ENCODE data around the gene AFDN.
A peak's percentile ranks its signal among the peaks of the same experiment; 100 is the strongest.

AFDN gene

DNA sequence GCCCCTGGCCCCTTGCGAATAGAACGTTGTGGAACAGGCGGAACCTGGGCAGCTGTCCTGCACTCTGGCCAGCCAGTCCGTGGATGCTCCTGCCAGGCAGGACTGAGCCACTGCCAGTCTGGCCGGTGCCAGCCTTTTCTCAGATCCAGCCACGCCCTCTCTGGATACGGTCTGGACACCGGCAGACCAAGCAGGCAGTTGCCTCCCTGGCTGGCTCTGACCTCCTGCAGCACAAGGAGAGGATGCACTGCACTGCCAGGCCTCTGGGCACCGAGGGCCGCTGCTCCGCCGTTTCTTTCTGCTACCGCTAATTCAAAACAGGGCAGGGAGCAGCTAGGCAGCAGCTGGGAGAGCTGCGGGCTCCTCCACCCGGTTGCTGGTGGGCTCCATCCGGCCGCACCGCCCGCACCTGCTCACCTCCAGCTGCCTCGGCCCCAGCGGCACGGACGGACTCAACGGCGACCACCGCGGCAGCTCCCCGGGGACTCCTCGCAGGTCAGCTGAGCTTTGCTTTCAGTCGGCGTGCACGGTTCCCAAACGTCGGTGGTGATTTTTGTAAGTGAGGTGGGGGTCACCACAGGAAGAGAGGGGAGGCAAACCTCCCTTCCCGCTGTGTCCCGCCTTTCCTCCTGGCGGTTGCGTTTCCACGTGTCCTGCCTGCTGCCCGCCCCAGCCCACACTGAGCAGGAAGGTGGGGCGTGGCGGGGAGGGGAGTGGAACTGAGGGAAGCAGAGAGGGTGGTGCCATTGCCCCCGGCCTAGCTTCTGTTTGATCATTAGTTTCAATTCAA, 30.3 kb upstream of the AFDN start:
- peak overlapping the region; percentile 40 for H3K4me3 ChIP-seq (ENCODE audit: low read depth, low read length)
- TF ChIP-seq, protein P1, sequence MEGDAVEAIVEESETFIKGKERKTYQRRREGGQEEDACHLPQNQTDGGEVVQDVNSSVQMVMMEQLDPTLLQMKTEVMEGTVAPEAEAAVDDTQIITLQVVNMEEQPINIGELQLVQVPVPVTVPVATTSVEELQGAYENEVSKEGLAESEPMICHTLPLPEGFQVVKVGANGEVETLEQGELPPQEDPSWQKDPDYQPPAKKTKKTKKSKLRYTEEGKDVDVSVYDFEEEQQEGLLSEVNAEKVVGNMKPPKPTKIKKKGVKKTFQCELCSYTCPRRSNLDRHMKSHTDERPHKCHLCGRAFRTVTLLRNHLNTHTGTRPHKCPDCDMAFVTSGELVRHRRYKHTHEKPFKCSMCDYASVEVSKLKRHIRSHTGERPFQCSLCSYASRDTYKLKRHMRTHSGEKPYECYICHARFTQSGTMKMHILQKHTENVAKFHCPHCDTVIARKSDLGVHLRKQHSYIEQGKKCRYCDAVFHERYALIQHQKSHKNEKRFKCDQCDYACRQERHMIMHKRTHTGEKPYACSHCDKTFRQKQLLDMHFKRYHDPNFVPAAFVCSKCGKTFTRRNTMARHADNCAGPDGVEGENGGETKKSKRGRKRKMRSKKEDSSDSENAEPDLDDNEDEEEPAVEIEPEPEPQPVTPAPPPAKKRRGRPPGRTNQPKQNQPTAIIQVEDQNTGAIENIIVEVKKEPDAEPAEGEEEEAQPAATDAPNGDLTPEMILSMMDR (conservative IDR thresholded peaks at IDR 0.05; ENCODE audit: low read depth, low read length): no peak

DNA sequence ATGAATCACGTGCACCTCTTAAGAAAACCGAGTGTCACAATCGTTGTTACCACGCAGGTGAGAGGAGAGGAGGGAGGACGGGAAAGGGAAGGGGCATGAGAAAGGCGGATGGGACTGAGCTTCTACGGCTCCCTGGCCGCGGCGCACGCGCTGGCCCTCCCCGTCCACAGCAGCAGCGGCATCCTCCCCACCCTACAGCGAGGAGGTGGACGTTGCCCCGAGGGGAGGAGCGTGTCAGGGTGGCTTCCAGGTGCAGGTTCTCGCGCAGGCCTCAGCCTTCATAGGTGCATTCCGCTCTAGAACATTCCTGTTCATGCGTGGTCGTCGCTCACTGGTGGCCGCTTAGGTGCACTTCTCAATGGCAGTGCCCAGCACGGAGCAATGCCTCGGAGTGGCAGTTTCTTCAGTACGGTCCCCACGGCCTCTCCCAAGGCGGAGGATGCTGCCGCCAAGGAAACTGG, 29.7 kb upstream of the AFDN start:
- H3K4me3 ChIP-seq (ENCODE audit: low read depth, low read length): no peak overlapping the region
- DNase-seq (ENCODE audit: low read depth): no peak
- TF ChIP-seq, protein P1 (conservative IDR thresholded peaks at IDR 0.05; ENCODE audit: low read depth, low read length): no peak

More for the DNA sequence above, 30.3 kb upstream of the AFDN start:
- peak; percentile 5 for DNase-seq (ENCODE audit: low read depth)

DNA sequence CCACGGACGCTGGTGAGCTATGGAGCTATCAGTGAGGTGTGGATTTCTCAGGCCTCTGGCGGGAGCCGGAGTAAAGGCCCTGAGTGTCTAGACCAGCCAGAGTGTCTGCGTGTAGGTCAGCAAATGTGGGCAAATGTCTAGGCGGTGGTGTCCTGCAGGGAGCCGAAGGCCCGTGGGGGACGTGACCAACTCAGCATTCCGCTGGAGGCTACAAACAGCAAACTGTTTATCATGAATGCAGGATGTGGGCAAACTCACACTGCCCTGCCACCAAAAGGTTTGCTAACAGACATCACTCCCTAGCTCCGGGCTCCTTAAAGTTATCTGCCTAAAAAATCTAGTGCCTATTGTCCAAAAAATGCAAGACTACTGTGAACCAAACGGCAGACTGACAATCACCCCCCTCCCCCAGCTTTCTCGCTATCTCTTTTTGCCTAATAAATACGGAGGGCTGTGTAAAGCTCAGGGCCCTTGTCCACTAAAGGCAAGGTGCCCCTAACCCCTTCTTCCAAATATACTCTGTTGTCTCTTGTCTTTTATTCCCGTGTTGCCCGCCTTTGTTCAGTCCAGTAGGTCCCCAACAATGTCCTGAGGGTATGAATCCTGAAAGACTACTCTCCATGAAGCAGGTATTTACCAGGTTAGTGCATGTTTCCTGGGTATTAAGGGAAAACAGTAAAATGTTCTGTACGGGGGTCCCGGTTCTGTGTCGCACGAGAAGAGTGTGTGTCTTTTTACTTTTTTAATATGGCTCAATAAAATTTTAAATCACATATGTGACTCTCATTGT, 29.0 kb upstream of the AFDN start:
- H3K4me3 ChIP-seq (ENCODE audit: low read depth, low read length): no peak overlapping the region
- TF ChIP-seq, protein P1 (conservative IDR thresholded peaks at IDR 0.05; ENCODE audit: low read depth, low read length): no peak
- no peak for DNase-seq (ENCODE audit: low read depth)

DNA sequence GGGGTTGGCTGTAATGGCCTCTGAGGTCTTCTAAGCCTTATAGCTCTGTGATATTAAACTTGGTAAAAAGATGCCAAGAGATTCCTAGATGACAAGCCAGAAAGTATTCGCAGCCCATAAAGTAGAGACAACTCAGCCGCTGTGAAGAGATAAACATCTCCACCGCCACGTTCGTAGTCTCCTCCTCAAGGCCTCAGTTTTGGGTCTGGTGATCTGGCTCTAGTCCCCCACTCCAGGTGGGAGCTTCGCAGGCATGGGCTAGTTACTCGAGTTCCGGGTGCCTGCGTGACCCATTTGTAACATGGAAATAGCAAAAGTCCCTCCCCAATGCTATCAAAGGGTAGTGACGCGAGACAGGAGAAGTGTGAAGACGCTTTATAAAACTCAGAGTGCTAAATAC, 28.3 kb upstream of the AFDN start:
- H3K4me3 ChIP-seq (ENCODE audit: low read depth, low read length): no peak overlapping the region
- no peak for DNase-seq (ENCODE audit: low read depth)
- TF ChIP-seq, protein P1 (conservative IDR thresholded peaks at IDR 0.05; ENCODE audit: low read depth, low read length): no peak

DNA sequence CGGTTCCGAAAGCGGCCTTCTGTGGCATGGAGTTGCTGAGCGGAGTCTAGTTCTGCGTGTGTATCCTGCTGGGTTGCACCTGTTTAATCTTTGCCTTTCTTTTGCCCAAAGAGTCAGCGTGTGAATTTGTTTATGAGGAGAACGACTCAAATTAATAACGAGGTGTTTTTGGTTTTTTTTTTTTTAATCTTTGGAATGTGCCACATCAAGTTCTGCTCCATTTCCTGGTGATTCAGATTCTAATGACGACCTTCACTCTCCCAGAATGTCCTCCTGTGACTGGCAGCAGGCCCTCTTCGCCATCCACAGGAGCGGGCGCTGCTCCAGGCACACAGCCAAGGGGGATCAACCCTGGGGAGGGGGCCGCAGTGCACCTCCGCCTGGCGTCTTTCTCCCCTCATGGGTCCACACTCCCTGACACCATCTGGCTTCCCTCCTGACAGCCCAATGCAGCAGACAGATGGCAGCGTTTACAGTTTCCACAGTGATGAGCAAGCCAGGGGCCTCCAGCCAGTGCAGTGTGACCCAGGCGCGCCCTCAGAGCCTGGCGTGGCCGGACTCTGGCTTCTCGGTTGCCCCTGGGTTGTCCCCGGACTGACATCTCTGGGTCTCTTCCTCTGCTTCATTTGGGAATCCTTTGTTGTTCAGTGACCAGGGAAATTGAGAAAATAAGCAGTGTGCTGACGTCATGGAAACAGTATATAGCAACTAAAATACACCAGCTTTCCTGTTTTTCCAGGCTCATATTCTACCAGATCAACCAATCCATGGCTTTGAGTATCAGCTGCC, 27.5 kb upstream of the AFDN start:
- TF ChIP-seq, protein P1 (conservative IDR thresholded peaks at IDR 0.05; ENCODE audit: low read depth, low read length): no peak
- DNase-seq (ENCODE audit: low read depth): peak; percentile 32
- no peak overlapping the region for H3K4me3 ChIP-seq (ENCODE audit: low read depth, low read length)

DNA sequence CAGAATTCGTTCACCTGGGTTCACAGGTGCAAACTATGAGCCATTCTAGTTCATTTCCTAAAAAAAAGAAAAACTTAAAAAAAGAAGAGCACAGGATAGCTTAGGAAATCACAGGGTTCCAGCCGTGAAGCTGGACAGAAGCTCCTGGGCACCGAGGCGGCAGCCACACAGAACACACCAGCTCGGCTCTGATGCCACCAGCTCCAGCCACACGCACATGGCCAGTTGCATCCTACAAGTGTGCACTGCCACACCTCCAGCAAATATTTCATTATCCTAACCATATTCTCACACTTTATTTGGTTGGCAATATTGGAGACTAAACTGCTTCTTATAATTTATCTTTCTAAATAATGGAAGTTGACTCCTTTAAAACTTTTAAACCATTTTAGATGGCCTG, 26.2 kb upstream of the AFDN start:
- DNase-seq (ENCODE audit: low read depth): no peak
- no peak overlapping the region for H3K4me3 ChIP-seq (ENCODE audit: low read depth, low read length)
- TF ChIP-seq, protein P1 (conservative IDR thresholded peaks at IDR 0.05; ENCODE audit: low read depth, low read length): no peak

Data from choroid plexus epithelial cell (primary cell).